Naive thymus-derived CD4-positive, alpha-beta T cell (primary cell): ENCODE data around the gene EPM2A. TPM values are rescaled to one million over a fixed set of nuclear protein-coding genes. Genes with fewer than 3 reads are reported as not detected.

Experiments used
- polyA plus RNA-seq, 2 donors: library from polyadenylated mRNA; unstranded; fragments of 300-500 nt; fragmentation: Illumina TruSeq; gene quantifications; one replicate each; pipeline ENCODE4 v1.2.3, GENCODE V29; 2021
- total RNA-seq, 6 experiments: library from RNA in 5 of 6; stranded (reverse) in 5 of 6; gene quantifications; 1 replicate in 5 of 6; 2 replicates in 1 of 6; pipeline ENCODE4 v1.2.3 and lab custom pipeline; 2021 to 2026

Gene EPM2A
- total and polyA plus RNA-seq, 7 experiments from 2014 or later = 3.7 to 18.0 (median 11.6) TPM

Other genes starting within 250 kb of the EPM2A start
- gene FBXO30, start 79.3 kb upstream of the EPM2A start, total RNA-seq = 1 to 10 TPM; 1.6 to 5.1 (median 4.8) TPM
- 1 to 10 TPM; 1.1 to 1.3 TPM for gene FBXO30, start 79.3 kb upstream of the EPM2A start, polyA plus RNA-seq
- 10 to 100 TPM; 20.0 to 44.5 (median 26.2) TPM for gene SHPRH, start 228.8 kb upstream of the EPM2A start, total RNA-seq
- 10 to 100 TPM in 1 of 2 donors, 1 to 10 TPM in 1; 6.7 to 10.2 TPM for gene SHPRH, start 228.8 kb upstream of the EPM2A start, polyA plus RNA-seq